DND-41 (cell line): Measurements from ENCODE around the gene LIX1.

Source experiments
- ATAC-seq: fragments of 200-7000 bp; cut with Tn5 transposase; 3 replicates; pipeline ENCODE4 v1.9.1; 2021; ENCODE audit warnings: low read depth; ENCODE audit not compliant: insufficient read depth
- DNase-seq: peaks from one replicate; pipeline ENCODE4 v3.0.0-alpha.2; 2020
- H2AFZ ChIP-seq: 2 replicates; pipeline ENCODE4 v1.6.0; 2012; ENCODE audit warnings: low read depth, low read length
- H3K27ac ChIP-seq: 2 replicates; pipeline ENCODE4 v1.5.1; 2012; ENCODE audit warnings: low read length, inconsistent platforms
- H3K27me3 ChIP-seq: fragments of 200-600 bp; sonication (generic); 2 replicates; pipeline ENCODE4 v1.6.0; 2012; ENCODE audit warnings: low read length, mild to moderate bottlenecking, inconsistent platforms; ENCODE audit not compliant: insufficient read depth, poor library complexity
- H3K36me3 ChIP-seq: 2 replicates; pipeline ENCODE4 v1.5.1; 2012; ENCODE audit warnings: low read length, inconsistent platforms; ENCODE audit not compliant: insufficient read depth
- H3K4me1 ChIP-seq: 2 replicates; pipeline ENCODE4 v1.5.1; 2012; ENCODE audit warnings: mild to moderate bottlenecking, low read length; ENCODE audit not compliant: insufficient read depth
- H3K4me2 ChIP-seq: 2 replicates; pipeline ENCODE4 v1.6.0; 2012; ENCODE audit warnings: mild to moderate bottlenecking, moderate library complexity, low read length, inconsistent platforms; ENCODE audit not compliant: insufficient read depth
- H3K4me3 ChIP-seq, 2 experiments: fragments of 200-600 bp in 1 of 2; shearing (Covaris generic) in 1 of 2; 2 replicates each; pipeline ENCODE4 v1.5.1; 2012 to 2016; ENCODE audit warnings: inconsistent platforms in 2 of 2, low read length in 2 of 2, mild to moderate bottlenecking in 2 of 2, low read depth in 1 of 2, moderate library complexity in 1 of 2
- H3K79me2 ChIP-seq: 2 replicates; pipeline ENCODE4 v1.6.0; 2012; ENCODE audit warnings: low read length, inconsistent platforms; ENCODE audit not compliant: insufficient read depth
- H3K9ac ChIP-seq: 2 replicates; pipeline ENCODE4 v1.6.0; 2012; ENCODE audit warnings: low read depth, mild to moderate bottlenecking, inconsistent platforms, low read length, moderate library complexity
- H3K9me3 ChIP-seq: 2 replicates; pipeline ENCODE4 v1.5.1; 2012; ENCODE audit warnings: low read length, moderate library complexity, mild to moderate bottlenecking, inconsistent platforms; ENCODE audit not compliant: insufficient read depth, severe bottlenecking
- H4K20me1 ChIP-seq: 2 replicates; pipeline ENCODE4 v1.6.0; 2012; ENCODE audit warnings: low read length; ENCODE audit not compliant: insufficient read depth
- CTCF ChIP-seq: IDR thresholded peaks from 2 replicates; pipeline ENCODE4 v1.5.1; 2012; ENCODE audit warnings: borderline replicate concordance, low read length, moderate library complexity, mild to moderate bottlenecking; ENCODE audit not compliant: poor library complexity, severe bottlenecking; ENCODE audit errors: extremely low read depth
- EZH2 ChIP-seq: IDR thresholded peaks from 3 replicates; pipeline ENCODE4 v1.6.1; 2012; ENCODE audit warnings: borderline replicate concordance, low read depth, mild to moderate bottlenecking, moderate library complexity, low read length, inconsistent platforms; ENCODE audit not compliant: severe bottlenecking

Gene LIX1

GRCh38 chr5:97100476-97100875 lies 41.9 kb downstream of the LIX1 start:
- Histone ChIP-seq H3K36me3 (no peaks in the 10 kb centered on the region), H3K79me2 (no peaks in the 10 kb centered on the region), H3K27ac (no peak overlapping the region), H4K20me1 (no peaks in the 10 kb centered on the region), H3K9me3 (no peaks in the 10 kb centered on the region), H3K4me3 (no peak overlapping the region), H3K27me3 (no peaks in the 10 kb centered on the region), H3K4me1 (peaks cover 4% of the 10 kb centered on the region), H3K9ac (no peak overlapping the region), H2AFZ (no peak overlapping the region), H3K4me2 (no peak overlapping the region)
- no peak for TF ChIP-seq EZH2
- no peak for TF ChIP-seq CTCF
- DNase-seq (no peak), ATAC-seq (no peak)

GRCh38 chr5:97098922-97099321 lies 43.5 kb downstream of the LIX1 start:
- no peaks in the 10 kb centered on the region for H3K27me3 ChIP-seq
- H3K4me3 ChIP-seq: no peak overlapping the region
- H3K4me2 ChIP-seq: no peak overlapping the region
- no peaks in the 10 kb centered on the region for H3K79me2 ChIP-seq
- no peaks in the 10 kb centered on the region for H4K20me1 ChIP-seq
- ATAC-seq (no peak), DNase-seq (no peak)
- H2AFZ ChIP-seq: no peak overlapping the region
- no peak overlapping the region for H3K27ac ChIP-seq
- no peak for TF ChIP-seq CTCF
- TF ChIP-seq EZH2: no peak
- H3K9ac ChIP-seq: no peak overlapping the region
- H3K9me3 ChIP-seq: no peaks in the 10 kb centered on the region
- no peaks in the 10 kb centered on the region for H3K36me3 ChIP-seq
- H3K4me1 ChIP-seq: peaks cover 14% of the 10 kb centered on the region

- H2AFZ ChIP-seq: no peak overlapping the region
- no peak overlapping the region for H3K4me3 ChIP-seq
- no peaks in the 10 kb centered on the region for H3K9me3 ChIP-seq
- no peaks in the 10 kb centered on the region for H4K20me1 ChIP-seq
- H3K27me3 ChIP-seq: no peaks in the 10 kb centered on the region
- peaks cover 14% of the 10 kb centered on the region for H3K4me1 ChIP-seq
- H3K27ac ChIP-seq: no peak overlapping the region
- no peaks in the 10 kb centered on the region for H3K36me3 ChIP-seq
- DNase-seq (no peak), ATAC-seq (no peak)
- H3K9ac ChIP-seq: no peak overlapping the region
- TF ChIP-seq EZH2 (no peak), CTCF (no peak)
- no peak overlapping the region for H3K4me2 ChIP-seq
- no peaks in the 10 kb centered on the region for H3K79me2 ChIP-seq
Observed at GRCh38 chr5:97097326-97098230, 44.8 kb downstream of the LIX1 start.
